ENCODE measurements around the gene KRTAP4-6.

DNA sequence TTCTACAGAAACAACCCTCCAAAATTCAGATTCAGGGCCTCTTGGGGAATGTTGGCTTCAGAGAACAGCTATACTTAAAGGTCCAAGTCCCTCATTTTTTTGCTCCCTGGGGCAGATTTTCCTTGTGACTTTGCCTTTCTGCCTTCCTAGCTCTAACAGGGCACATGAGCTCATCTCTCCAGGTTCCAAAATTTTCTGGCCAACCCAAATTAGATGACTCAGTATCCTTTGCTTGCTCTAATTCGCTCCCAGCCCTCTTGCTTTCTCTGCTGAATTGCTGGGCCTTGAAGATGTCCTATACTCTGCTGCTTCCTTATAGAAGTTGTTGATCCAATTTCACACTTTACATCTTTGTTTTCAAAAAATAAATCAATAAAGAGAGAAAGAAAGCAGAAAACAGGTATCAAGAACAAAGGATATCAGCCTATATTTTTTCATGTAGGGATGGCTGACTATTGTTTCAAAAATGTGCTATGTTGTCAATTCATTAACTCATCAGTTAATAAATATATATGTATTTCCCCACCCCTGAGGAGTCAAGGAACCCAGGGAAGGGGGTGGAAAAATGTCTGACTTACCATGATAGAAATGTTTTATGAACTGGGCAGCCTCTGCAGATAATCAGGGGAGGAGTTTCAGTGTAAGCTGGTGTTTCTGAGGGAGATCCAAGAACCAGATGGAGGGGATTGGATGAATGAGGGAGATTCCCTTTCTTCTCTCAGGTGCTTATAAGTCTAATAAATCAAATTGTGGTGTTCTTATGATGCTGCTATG is 38.7 kb upstream of the KRTAP4-6 start:
- TF ChIP-seq GABPA (IDR thresholded peaks at IDR 0.05 in 1 of 2, conservative IDR thresholded peaks at IDR 0.05 in 1 of 2) (no peak), TAF1 (conservative IDR thresholded peaks at IDR 0.05) (no peak), MAX (IDR thresholded peaks at IDR 0.05) (no peak), RAD21 (IDR thresholded peaks at IDR 0.05) (no peak), FOXA1 (IDR thresholded peaks at IDR 0.05) (no peak), JUND (IDR thresholded peaks at IDR 0.05) (no peak), REST (IDR thresholded peaks at IDR 0.05) (no peak)
- TF ChIP-seq, protein P1, sequence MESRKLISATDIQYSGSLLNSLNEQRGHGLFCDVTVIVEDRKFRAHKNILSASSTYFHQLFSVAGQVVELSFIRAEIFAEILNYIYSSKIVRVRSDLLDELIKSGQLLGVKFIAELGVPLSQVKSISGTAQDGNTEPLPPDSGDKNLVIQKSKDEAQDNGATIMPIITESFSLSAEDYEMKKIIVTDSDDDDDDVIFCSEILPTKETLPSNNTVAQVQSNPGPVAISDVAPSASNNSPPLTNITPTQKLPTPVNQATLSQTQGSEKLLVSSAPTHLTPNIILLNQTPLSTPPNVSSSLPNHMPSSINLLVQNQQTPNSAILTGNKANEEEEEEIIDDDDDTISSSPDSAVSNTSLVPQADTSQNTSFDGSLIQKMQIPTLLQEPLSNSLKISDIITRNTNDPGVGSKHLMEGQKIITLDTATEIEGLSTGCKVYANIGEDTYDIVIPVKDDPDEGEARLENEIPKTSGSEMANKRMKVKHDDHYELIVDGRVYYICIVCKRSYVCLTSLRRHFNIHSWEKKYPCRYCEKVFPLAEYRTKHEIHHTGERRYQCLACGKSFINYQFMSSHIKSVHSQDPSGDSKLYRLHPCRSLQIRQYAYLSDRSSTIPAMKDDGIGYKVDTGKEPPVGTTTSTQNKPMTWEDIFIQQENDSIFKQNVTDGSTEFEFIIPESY (IDR thresholded peaks at IDR 0.05), result no peak
- TF ChIP-seq, protein P2, sequence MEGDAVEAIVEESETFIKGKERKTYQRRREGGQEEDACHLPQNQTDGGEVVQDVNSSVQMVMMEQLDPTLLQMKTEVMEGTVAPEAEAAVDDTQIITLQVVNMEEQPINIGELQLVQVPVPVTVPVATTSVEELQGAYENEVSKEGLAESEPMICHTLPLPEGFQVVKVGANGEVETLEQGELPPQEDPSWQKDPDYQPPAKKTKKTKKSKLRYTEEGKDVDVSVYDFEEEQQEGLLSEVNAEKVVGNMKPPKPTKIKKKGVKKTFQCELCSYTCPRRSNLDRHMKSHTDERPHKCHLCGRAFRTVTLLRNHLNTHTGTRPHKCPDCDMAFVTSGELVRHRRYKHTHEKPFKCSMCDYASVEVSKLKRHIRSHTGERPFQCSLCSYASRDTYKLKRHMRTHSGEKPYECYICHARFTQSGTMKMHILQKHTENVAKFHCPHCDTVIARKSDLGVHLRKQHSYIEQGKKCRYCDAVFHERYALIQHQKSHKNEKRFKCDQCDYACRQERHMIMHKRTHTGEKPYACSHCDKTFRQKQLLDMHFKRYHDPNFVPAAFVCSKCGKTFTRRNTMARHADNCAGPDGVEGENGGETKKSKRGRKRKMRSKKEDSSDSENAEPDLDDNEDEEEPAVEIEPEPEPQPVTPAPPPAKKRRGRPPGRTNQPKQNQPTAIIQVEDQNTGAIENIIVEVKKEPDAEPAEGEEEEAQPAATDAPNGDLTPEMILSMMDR (IDR thresholded peaks at IDR 0.05; ENCODE audit: low read depth, low read length, missing input control), result no peak

All from liver (tissue), 3 donors.